ENCODE results near the gene UGT1A5. TPM values are rescaled to one million over a fixed set of nuclear protein-coding genes. Genes with fewer than 3 reads are reported as not detected.

UGT1A5 gene
- total RNA-seq, 1 donor from 2014 or later: 1.2 TPM

- Histone ChIP-seq H3K27ac (no peak overlapping the region), H3K4me3 (no peak overlapping the region), H3K36me3 (no peaks in the 10 kb centered on the region), H3K9me3 (no peaks in the 10 kb centered on the region), H3K27me3 (no peaks in the 10 kb centered on the region), H3K4me1 (no peaks in the 10 kb centered on the region)
- intact Hi-C loops (cut with DNase I): no loop called here
- DNase-seq (ENCODE audit: extremely low spot score in 2 of 2): no peak
- TF ChIP-seq CTCF (IDR thresholded peaks at IDR 0.05) (no peak), POLR2AphosphoS5 (IDR thresholded peaks at IDR 0.05; ENCODE audit: insufficient read depth in 1 of 2, low read depth in 1 of 2) (no peak), POLR2A (IDR thresholded peaks at IDR 0.05) (no peak)
Observed at GRCh38 chr2:233680361-233681045, 32.2 kb upstream of the UGT1A5 start.

DNA sequence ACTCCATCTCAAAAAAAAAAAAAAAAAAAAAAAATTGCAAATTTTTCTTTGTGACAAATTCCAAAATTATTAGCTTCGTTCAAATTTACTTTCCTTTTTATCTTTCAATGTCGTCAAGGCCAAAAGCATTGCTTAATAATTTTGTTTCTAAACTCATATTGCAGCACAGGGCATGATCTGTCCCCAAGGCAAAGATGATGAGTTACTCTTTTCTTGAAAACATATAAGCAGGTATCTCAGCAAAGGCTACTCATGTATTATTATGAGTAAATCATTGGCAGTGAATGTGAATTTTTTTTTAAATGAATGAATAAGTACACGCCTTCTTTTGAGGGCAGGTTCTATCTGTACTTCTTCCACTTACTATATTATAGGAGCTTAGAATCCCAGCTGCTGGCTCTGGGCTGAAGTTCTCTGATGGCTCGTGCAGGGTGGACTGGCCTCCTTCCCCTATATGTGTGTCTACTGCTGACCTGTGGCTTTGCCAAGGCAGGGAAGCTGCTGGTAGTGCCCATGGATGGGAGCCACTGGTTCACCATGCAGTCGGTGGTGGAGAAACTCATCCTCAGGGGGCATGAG, 31.1 kb upstream of the UGT1A5 start, which contains the start of gene UGT1A7:
TSS of gene UGT1A7 (plus strand) at position 381 of the 579 bp plus-strand sequence. CDS start at position 418, 37 bp downstream.
- DNase-seq (ENCODE audit: extremely low spot score in 2 of 2): no peak
- no peaks in the 10 kb centered on the region for H3K27me3 ChIP-seq
- no peaks in the 10 kb centered on the region for H3K36me3 ChIP-seq
- intact Hi-C loops (cut with DNase I): no loop called here
- TF ChIP-seq POLR2AphosphoS5 (IDR thresholded peaks at IDR 0.05; ENCODE audit: insufficient read depth in 1 of 2, low read depth in 1 of 2): peak in 1 of 2 donors; percentile 59
- TF ChIP-seq CTCF (IDR thresholded peaks at IDR 0.05): no peak
- no peaks in the 10 kb centered on the region for H3K4me1 ChIP-seq
- H3K27ac ChIP-seq: no peak within 1 kb of the TSS
- H3K9me3 ChIP-seq: no peaks in the 10 kb centered on the region
- H3K4me3 ChIP-seq: no peak within 1 kb of the TSS

- Histone ChIP-seq H3K27me3 (no peaks in the 10 kb centered on the region), H3K4me3 (no peak overlapping the region), H3K9me3 (no peaks in the 10 kb centered on the region), H3K27ac (no peak overlapping the region), H3K4me1 (no peaks in the 10 kb centered on the region), H3K36me3 (no peaks in the 10 kb centered on the region)
- intact Hi-C loops (cut with DNase I): no loop called here
- DNase-seq (ENCODE audit: extremely low spot score in 2 of 2): no peak
- TF ChIP-seq POLR2AphosphoS5 (IDR thresholded peaks at IDR 0.05; ENCODE audit: insufficient read depth in 1 of 2, low read depth in 1 of 2): no peak
Observed at GRCh38 chr2:233684640-233685039, 28.1 kb upstream of the UGT1A5 start.

DNA sequence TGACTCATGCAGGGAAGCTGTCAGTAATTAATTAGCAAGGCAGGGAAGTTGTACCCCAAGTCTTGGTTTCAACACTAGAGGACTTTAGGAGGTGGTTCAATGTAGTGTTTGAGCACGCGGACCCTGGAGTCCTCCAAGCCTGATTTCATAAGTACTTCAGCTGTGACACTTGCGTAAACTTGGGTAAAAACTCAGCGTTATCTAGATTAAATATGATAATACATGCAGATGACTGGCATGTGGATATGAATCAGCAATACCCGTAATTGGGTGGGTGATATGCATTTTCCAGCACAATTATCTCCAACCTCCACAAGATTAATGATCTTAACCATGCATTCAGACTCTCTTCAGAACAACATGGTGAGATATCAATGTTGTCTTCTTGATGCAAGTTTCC, 25.8 kb upstream of the UGT1A5 start:
- Histone ChIP-seq H3K27me3 (no peaks in the 10 kb centered on the region), H3K4me3 (no peak overlapping the region), H3K4me1 (peaks cover 8% of the 10 kb centered on the region), H3K9me3 (no peaks in the 10 kb centered on the region), H3K27ac (no peak overlapping the region), H3K36me3 (no peaks in the 10 kb centered on the region)
- intact Hi-C loops (cut with DNase I): no loop called here
- TF ChIP-seq POLR2A (IDR thresholded peaks at IDR 0.05) (no peak), POLR2AphosphoS5 (IDR thresholded peaks at IDR 0.05; ENCODE audit: insufficient read depth in 1 of 2, low read depth in 1 of 2) (no peak), CTCF (IDR thresholded peaks at IDR 0.05) (no peak)
- DNase-seq (ENCODE audit: extremely low spot score in 2 of 2): no peak

GRCh38 chr2:233688341-233688740, 24.4 kb upstream of the UGT1A5 start:
- intact Hi-C loops (cut with DNase I): no loop called here
- Histone ChIP-seq H3K4me1 (peaks cover 8% of the 10 kb centered on the region), H3K9me3 (no peaks in the 10 kb centered on the region), H3K27ac (no peak overlapping the region), H3K27me3 (no peaks in the 10 kb centered on the region), H3K4me3 (no peak overlapping the region), H3K36me3 (no peaks in the 10 kb centered on the region)
- DNase-seq (ENCODE audit: extremely low spot score in 2 of 2): no peak
- TF ChIP-seq POLR2AphosphoS5 (IDR thresholded peaks at IDR 0.05; ENCODE audit: insufficient read depth in 1 of 2, low read depth in 1 of 2): no peak
- TF ChIP-seq POLR2A (IDR thresholded peaks at IDR 0.05): no peak
- no peak for TF ChIP-seq CTCF (IDR thresholded peaks at IDR 0.05)

Measured in vagina (tissue), 2 donors.